ENCODE measurements around the gene ILKAP. TPM values are rescaled to one million over a fixed set of nuclear protein-coding genes. Genes with fewer than 3 reads are reported as not detected.

The ILKAP gene
- total RNA-seq, 2 experiments from 2014 or later, result 56.3 to 59.1 TPM

DNA sequence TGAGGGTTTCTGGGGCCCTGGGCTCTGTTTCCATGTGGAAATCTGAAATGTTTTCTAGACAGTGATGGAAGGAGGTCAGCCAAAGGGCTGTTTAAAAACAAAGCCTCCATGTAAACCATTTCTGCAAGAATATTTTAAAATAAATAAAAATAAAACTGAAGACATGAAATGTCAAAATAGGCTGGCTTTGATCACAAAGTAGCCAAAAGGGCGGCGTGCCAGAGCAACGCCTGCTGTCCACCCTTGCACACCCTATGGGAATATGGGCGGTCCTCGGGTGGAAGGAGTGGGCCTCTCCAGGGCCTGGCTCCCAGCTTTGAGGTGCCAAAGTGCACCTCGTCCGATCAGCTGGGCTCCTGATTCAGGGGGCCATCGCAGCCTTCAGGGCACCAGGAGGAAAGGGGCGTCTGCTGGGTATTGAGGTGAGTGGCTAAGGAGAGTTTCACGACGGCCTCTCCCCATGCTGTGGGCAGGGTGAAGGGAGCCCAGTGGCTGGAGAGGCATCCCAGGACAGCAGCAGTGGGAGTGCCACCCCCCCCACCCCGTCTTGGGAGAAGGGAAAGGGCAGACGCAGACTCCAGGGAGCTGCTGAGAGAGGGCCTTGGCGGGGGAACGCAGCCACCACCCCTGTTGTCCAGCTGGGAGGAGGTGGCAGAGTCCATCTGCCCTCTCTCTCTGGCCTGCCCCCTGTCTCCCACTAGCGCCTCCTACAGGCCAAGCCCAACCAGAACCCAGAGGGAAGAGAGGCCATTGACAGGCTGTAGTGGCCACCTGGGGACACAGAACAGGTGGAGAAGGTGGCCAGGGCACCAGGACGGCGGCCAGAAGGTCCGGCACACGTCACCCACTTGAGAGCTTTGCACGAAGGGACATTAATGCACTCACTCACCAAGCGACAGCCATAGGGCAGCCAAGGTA, 50.5 kb downstream of the ILKAP start:
- ATAC-seq (ENCODE audit: low read depth), result no peak
- peaks cover 7% of the 10 kb centered on the region for H3K27me3 Mint-ChIP-seq
- H3K9me3 Mint-ChIP-seq, result peaks cover 2% of the 10 kb centered on the region

DNA sequence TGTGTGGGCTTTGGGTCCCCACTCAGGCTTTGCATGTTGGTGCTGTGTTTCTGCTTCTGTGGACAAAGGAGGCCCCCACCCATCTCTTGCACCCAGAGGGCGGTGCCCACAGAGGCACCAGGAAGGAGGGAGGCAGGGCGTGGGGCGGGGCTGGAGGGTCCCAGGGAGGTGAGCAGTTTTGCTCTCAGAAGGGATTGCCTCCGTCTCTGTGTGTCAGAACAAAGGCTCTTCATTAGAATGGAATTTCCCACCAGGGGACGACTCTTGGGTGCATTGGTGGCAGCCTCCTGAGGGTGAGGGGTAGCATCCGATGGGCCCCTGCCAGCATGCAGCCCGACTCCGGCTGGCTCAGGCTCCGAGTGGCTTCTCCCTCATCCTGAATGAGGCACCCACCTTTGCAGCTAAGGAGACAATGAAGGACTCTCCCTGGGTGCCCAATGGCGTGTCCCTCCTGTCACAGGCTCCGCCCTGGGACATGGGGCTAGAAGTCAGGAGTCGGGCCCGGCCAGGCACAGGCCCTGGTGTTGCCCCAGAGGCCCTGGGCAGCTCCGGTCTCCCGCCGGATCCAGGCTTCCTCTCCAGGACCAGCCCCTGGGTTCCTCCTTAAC, 51.8 kb downstream of the ILKAP start:
- Mint-ChIP-seq H3K27me3 (no peaks in the 10 kb centered on the region), H3K9me3 (peaks cover 2% of the 10 kb centered on the region), H3K4me1 (no peaks in the 10 kb centered on the region), H3K4me3 (no peak overlapping the region), H3K27ac (no peak overlapping the region), H3K36me3 (no peaks in the 10 kb centered on the region)
- POLR2A ChIA-PET, result no interaction called here
- no peak for DNase-seq
- no peak for ATAC-seq (ENCODE audit: low read depth)

More for the DNA sequence above, 50.5 kb downstream of the ILKAP start:
- Mint-ChIP-seq H3K4me1 (no peaks in the 10 kb centered on the region), H3K36me3 (no peaks in the 10 kb centered on the region), H3K27ac (no peak overlapping the region), H3K4me3 (no peak overlapping the region)
- POLR2A ChIA-PET, result interaction anchor here (0.6 kb wide), 1 partner anchor 50 kb away, joined by 6 read pairs; no protein-coding TSS in a partner anchor
- DNase-seq, result no peak

DNA sequence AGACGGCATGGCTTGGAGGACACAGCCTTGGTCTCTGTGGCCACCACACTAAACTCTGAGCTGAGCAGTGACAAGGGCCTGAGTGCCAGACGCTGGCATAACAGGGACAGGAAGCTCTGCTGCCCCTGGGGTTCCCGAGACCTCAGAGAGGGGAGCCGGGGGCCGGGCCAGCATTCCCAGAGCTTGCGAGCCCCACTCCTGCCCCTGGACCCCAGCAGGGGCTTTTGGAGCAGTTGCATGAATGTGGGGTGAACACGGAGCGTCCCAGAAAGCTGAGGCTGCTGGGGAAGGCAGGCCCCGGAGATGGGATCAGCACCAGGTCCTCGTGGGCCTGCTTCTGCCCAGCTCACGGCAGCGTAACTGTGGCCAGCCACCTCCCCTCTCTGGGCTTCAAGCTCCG, 52.3 kb downstream of the ILKAP start:
- H3K9me3 Mint-ChIP-seq, result peaks cover 2% of the 10 kb centered on the region
- H3K27me3 Mint-ChIP-seq, result no peaks in the 10 kb centered on the region
- H3K4me1 Mint-ChIP-seq, result no peaks in the 10 kb centered on the region
- no peak for DNase-seq
- no peak for ATAC-seq (ENCODE audit: low read depth)
- no peak overlapping the region for H3K4me3 Mint-ChIP-seq
- no peak overlapping the region for H3K27ac Mint-ChIP-seq
- POLR2A ChIA-PET, result no interaction called here
- no peaks in the 10 kb centered on the region for H3K36me3 Mint-ChIP-seq

DNA sequence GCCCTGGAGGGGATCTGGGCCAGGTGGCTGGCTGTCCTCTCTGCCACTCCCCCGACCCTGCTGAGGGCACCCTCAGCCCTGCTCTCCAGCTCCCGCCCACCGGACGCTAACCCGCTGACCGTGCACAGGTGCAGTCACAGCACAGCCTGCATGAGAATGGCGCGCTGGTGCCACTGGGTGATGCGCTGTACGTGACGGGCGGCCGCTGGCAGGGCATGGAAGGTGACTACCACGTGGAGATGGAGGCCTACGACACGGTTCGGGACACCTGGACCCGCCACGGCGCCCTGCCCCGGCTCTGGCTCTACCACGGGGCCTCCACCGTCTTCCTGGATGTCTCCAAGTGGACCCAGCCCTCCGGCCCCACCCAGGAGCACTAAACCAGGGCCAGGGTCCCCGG, 52.8 kb downstream of the ILKAP start:
- POLR2A ChIA-PET, result no interaction called here
- H3K9me3 Mint-ChIP-seq, result peaks cover 2% of the 10 kb centered on the region
- H3K27me3 Mint-ChIP-seq, result no peaks in the 10 kb centered on the region
- no peak overlapping the region for H3K27ac Mint-ChIP-seq
- H3K4me3 Mint-ChIP-seq, result no peak overlapping the region
- no peaks in the 10 kb centered on the region for H3K4me1 Mint-ChIP-seq
- no peak for ATAC-seq (ENCODE audit: low read depth)
- H3K36me3 Mint-ChIP-seq, result no peaks in the 10 kb centered on the region
- no peak for DNase-seq

DNA sequence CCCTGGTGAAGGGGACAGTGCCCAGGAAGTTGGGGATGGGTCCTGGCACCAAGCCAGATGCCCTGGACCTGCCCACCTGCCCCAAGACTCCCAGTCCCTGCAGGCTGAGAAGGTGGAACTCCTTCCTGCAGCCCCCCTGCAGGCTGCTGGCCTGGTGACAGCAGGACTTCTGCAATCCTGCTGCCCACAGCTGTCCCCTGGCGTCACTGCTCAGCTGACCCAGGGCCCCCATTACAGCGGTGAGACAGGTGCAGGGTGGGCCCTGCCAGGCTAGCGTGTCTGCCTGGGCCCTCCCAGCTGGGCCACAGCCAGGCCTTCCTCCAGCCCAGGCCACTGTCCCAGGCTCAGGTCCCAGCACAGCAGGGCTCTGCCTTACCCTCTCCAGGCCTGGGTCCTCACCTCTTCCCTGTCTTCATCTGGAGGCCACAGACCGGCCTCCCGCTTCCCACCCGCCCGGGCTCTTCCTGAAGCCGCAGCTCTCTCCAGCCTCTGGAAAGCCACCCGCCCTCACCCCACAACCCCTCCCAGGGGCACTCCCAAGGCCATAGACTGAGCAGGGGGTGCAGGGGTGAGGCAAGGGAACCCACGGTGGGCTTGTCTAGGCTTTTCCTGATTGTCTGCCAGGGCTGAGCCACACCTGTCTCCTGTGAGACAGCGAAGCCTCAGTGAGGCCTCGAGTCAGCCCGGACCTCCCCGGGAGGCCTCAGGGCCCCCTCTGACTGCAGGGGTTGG, 53.5 kb downstream of the ILKAP start:
- no peak overlapping the region for H3K27ac Mint-ChIP-seq
- H3K27me3 Mint-ChIP-seq, result no peaks in the 10 kb centered on the region
- no peak for DNase-seq
- POLR2A ChIA-PET, result no interaction called here
- no peak for ATAC-seq (ENCODE audit: low read depth)
- H3K4me3 Mint-ChIP-seq, result no peak overlapping the region
- no peaks in the 10 kb centered on the region for H3K4me1 Mint-ChIP-seq
- peaks cover 2% of the 10 kb centered on the region for H3K9me3 Mint-ChIP-seq
- H3K36me3 Mint-ChIP-seq, result no peaks in the 10 kb centered on the region

DNA sequence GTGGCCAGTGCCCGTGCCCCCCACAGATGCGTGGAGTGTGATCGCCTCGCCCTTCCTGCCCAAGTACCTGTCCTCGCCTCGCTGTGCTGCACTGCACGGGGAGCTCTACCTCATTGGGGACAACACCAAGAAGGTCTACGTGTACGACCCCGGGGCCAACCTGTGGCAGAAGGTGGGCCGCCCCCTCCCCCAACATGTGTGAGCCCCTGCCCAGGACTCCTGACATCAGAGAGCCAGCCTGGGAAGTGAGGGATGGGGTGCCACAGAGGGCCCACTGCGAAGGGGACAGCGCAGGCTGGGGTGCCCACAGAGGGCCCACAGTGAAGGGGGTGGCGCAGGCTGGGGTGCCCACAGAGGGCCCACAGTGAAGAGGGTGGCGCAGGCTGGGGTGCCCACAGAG, 54.5 kb downstream of the ILKAP start:
- Mint-ChIP-seq H3K36me3 (no peaks in the 10 kb centered on the region), H3K4me1 (no peaks in the 10 kb centered on the region), H3K4me3 (no peak overlapping the region), H3K27ac (no peak overlapping the region), H3K9me3 (peaks cover under 1% of the 10 kb centered on the region), H3K27me3 (no peaks in the 10 kb centered on the region)
- DNase-seq (no peak), ATAC-seq (ENCODE audit: low read depth) (no peak)
- POLR2A ChIA-PET, result no interaction called here

DNA sequence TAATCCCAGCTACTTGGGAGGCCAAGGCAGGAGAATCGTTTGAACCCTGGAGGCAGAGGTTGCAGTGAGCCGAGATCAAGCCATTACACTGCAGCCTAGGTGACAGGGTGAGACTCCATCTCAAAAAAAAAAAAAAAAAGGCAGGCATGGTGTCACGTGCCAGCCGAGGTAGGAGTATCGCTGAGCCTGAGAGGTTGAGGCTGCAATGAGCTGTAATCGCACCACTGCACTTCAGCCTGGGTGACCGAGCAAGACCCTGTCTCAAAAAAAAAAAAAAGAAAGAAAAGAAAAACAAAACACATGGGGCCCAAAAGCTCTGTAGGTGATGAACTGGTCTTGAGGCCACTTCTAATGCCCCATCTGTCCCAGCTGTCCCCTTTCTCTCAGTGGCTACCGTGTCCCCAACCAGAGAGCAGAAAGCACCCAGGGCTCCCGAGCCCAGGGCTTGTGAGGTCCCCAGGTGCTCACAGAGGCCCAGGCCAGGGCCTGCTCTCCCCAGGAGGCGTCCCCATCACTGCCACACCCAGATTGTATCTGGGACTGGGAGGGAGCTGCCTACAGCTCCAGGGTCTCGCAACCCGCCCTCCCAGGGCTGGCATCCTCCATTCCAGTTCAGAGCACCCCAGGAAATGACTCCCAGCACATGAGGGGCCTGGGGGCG, 56.5 kb downstream of the ILKAP start:
- Mint-ChIP-seq H3K4me1 (no peaks in the 10 kb centered on the region), H3K27me3 (no peaks in the 10 kb centered on the region), H3K27ac (no peak overlapping the region), H3K36me3 (no peaks in the 10 kb centered on the region), H3K9me3 (no peaks in the 10 kb centered on the region), H3K4me3 (no peak overlapping the region)
- POLR2A ChIA-PET, result no interaction called here
- DNase-seq (no peak), ATAC-seq (ENCODE audit: low read depth) (no peak)

DNA sequence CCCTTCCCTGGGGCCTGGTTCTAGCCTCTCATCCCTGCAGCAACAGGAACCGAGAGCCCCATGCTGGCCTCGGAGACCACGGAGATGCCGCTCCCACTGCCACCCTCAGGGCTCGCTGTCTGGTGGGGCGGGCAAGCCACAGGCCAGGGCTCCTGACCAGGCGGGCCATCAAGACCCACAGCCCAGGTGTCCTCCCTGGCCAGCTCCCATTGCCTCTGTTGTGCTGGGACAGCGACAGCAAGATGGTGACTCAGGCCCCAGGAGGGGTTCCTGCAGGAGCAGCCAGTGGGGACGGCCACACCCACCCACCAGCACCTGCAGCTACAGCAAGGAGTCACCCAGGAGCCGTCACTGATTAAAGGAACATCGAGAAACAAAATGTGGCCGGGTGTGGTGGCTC, 57.6 kb downstream of the ILKAP start:
- no peak overlapping the region for H3K4me3 Mint-ChIP-seq

DNA sequence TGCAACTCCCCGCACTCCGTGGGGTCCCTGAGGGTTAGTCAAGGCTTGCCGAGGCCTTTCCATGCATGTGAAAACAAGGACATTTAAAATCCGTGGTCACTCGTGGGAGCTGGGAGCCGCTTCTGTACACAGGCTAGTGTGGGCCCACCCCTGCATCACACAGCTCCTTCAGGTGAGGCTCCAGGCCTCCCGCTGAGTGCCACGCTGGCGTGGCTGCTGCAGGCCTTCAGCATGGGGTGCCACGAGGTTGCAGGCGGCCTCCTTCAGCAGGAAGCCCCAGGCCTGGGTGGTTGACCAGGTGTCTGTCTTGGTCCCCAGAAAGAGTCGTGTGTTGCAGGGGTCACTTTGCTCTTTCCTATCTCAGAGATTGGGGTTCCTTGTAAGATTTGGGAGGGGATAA, 58.4 kb downstream of the ILKAP start:
- Mint-ChIP-seq H3K36me3 (no peaks in the 10 kb centered on the region), H3K27ac (no peak overlapping the region), H3K9me3 (no peaks in the 10 kb centered on the region), H3K4me1 (peaks cover 2% of the 10 kb centered on the region), H3K27me3 (no peaks in the 10 kb centered on the region), H3K4me3 (no peak overlapping the region)
- DNase-seq (no peak), ATAC-seq (ENCODE audit: low read depth) (no peak)
- POLR2A ChIA-PET, result no interaction called here

More for the DNA sequence above, 57.6 kb downstream of the ILKAP start:
- ATAC-seq (ENCODE audit: low read depth), result no peak
- Mint-ChIP-seq H3K4me1 (peaks cover 2% of the 10 kb centered on the region), H3K27me3 (no peaks in the 10 kb centered on the region), H3K27ac (no peak overlapping the region), H3K36me3 (no peaks in the 10 kb centered on the region), H3K9me3 (no peaks in the 10 kb centered on the region)
- DNase-seq, result no peak
- POLR2A ChIA-PET, result no interaction called here

DNA sequence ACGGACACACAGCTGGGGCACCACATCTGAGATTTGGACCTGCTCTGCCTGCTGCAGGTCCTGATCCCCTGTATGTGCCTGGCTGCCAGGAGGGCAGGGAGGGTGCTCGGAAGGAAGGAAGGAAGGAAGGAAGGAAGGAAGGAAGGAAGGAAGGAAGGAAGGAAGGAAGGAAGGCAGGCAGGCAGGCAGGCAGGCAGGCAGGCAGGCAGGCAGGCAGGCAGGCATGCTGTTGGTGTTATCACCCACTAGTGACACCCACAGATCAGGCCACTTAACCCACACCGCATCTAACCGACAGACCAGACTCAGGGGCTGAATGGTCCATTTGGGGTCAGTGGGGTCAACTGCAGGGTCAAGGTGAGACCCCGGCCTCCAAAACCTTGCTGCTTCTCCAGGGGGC, 59.2 kb downstream of the ILKAP start:
- DNase-seq (no peak), ATAC-seq (ENCODE audit: low read depth) (no peak)
- no peak overlapping the region for H3K4me3 Mint-ChIP-seq
- H3K36me3 Mint-ChIP-seq, result no peaks in the 10 kb centered on the region
- no peak overlapping the region for H3K27ac Mint-ChIP-seq
- H3K4me1 Mint-ChIP-seq, result peaks cover 2% of the 10 kb centered on the region
- H3K27me3 Mint-ChIP-seq, result no peaks in the 10 kb centered on the region
- H3K9me3 Mint-ChIP-seq, result no peaks in the 10 kb centered on the region
- POLR2A ChIA-PET, result no interaction called here

DNA sequence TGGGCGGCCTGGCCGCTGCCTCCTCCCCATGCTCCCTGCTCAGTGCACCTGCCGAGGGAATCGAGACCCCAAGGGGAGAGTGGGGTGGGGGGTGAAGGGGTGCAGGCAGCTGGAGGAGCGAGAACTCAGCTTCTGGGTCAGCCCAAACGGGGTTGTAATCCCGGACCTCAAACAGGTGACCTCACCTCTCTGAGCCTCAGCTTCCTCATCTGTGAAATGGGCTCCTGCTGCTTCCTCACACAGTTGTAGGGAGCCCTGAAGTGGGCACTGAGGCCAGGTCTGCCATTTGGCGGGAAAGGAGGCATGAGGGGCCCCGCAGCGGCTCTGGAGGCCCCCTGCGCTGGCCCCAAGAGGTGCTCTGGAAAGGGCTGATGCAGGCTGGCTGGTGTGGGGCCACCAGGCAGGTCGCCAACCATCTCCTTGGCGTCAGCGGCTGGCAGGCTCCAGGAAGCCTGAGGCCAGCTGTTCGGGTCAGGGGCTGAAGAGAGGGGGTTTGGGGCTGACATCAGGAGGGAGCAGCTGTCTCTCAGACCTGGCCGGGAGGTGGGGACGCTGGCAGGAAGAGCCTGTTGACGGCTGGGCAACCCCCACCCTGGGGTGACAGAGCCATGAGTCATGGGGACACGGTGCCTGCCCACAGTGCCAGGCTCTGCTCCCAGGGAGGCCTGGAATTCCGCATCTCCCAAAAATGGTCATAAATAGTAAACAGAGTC, 60.1 kb downstream of the ILKAP start:
- DNase-seq (no peak), ATAC-seq (ENCODE audit: low read depth) (no peak)
- Mint-ChIP-seq H3K9me3 (no peaks in the 10 kb centered on the region), H3K27me3 (no peaks in the 10 kb centered on the region), H3K36me3 (no peaks in the 10 kb centered on the region), H3K4me1 (peaks cover 2% of the 10 kb centered on the region), H3K27ac (no peak overlapping the region), H3K4me3 (no peak overlapping the region)
- POLR2A ChIA-PET, result no interaction called here

DNA sequence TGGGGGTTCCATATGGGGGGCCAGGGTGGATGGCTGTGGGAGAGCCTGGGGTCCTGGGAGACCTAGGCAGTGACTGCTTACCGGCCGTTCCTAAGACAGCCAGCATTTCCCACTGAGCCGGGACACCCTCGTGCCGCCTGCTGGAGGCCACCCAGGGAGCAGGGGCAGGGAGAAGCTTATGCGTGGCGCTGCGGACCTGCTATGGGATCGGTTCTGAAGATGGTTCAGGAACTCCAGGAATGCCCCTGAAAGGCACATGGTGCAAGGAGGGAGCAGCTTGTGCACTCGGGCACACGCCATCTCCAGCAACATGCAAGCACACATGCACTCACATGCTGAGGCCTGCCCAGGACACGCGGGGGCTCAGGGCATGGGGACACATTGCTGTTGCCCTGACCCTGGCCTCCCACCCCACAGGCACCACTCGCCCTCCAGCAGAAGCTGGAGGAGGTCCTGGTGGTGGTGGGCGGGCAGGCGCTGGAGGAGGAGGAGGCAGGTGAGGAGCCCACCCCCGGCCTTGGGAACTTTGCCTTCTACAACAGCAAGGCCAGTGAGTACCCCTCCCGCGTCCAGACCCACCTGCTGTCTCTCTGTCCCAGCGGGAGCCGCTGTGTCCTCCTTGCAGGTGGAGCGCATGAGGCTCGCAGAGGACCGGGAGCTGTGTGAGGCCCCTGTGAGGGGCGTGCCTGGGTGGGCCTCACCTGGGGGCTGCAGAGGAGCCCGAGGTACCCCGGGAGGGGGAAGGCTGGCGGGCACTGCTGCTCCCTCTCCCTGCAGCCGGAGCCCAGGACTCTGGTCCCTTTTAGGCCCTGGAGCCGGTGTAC, 60.9 kb downstream of the ILKAP start:
- H3K36me3 Mint-ChIP-seq, result no peaks in the 10 kb centered on the region
- ATAC-seq (ENCODE audit: low read depth) (no peak), DNase-seq (no peak)
- H3K9me3 Mint-ChIP-seq, result no peaks in the 10 kb centered on the region
- peaks cover 2% of the 10 kb centered on the region for H3K4me1 Mint-ChIP-seq
- H3K4me3 Mint-ChIP-seq, result no peak overlapping the region
- H3K27ac Mint-ChIP-seq, result no peak overlapping the region
- POLR2A ChIA-PET, result no interaction called here
- H3K27me3 Mint-ChIP-seq, result no peaks in the 10 kb centered on the region
